Activated CD4-positive, CD25-positive, alpha-beta regulatory T cell (primary cell): Measurements from ENCODE around the gene AHCYL2.
"Not testable (repeated sequence)": the region's sequence is repeated elsewhere in the genome, so short reads cannot be mapped to it uniquely, and the experiment has no call there.

ENCODE experiments used
- DNase-seq, 4 experiments: peaks; one replicate each; lab custom pipeline; 2025; lab: John Stamatoyannopoulos, UW

The AHCYL2 gene

DNA sequence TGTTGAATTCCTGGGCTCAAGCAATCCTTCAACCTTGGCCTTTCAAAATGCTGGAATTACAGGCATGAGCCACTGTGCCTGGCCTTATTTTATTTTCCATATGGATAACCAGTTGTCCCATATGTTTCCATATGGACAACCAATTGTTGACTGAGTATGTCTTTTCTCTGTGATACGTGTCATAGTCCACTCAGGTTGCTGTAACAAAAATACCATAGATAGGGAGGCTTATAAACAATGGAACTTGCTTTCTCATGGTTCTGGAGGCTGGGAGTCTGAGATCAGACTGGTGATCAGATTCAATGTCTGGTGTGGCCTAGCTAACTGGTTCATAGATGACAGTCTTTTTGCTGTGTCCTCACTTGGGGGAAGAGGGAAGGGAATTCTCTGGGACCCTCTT is 19.4 kb downstream of the AHCYL2 start:
- DNase-seq = no peak

DNA sequence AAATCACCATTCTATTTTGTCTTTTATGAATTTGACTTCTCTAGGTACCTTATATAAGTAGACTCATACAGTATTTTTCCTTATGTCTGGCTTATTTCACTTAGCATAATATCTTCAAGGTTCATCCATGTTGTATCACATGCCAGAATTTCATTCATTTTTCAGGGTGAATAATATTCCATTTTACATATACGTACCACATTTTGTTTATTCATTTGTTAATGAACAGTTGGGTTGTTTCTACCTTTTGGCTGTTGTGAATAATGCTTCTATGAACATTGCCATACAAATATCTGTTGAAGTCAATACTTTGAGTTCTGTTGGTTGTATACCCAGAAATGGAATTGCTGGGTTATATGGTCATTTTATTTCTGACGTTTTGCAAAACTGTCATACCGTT is 20.7 kb downstream of the AHCYL2 start:
- no peak for DNase-seq

DNA sequence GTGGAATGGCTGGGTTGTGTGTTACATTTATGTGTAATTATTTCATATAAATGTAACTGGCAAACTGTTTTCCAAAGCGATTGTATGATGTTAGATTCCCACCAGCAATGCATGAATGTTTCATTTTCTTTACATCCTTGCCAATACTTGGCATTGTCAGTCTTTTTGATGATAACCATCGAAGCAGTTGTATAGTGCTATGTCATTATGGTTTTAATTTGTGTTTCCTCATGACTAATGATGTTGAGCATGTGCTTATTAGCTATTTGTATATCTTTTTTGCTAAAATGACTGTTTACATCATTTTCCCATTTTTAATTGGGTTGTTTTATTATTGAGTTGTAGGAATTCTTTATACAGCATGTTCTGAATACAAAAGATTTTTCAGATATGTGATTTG is 22.3 kb downstream of the AHCYL2 start:
- no peak for DNase-seq

DNA sequence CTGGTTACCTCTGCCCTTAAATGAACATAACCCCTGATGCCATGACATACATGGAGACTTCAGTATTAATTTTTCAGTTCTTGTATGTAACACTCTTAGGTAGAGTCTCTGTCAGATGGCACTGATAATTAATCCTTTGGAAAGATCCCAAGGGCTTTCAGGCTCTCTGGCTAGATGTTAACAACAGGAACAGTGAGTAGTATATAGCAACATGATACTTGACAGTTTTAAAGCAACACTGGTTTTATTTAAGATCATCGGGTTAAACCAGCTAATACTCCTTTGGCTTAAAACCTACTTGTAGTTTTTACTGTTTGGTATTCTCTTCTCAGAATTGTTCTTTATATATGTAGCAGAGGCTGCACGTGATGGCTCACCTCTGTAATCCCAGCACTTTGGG is 27.3 kb downstream of the AHCYL2 start:
- no peak for DNase-seq

DNA sequence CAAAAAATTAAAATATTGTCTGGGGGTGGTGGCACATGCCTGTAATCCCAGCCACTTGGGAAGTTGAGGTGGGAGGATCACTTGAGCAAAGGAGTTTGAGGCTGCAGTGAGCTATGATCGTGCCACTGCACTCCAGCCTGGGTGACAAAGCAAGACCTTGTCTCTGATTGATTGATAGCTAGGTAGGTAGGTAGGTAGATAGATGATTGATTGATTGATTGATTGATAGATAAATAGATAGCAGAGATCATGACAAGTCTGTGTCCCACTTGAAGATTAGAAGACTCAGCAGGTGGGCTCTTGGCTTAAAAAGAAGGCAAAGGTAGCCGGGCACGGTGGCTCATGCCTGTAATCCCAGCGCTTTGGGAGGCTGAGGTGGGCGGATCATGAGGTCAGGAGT is 27.8 kb downstream of the AHCYL2 start:
- not testable (repeated sequence) for DNase-seq

DNA sequence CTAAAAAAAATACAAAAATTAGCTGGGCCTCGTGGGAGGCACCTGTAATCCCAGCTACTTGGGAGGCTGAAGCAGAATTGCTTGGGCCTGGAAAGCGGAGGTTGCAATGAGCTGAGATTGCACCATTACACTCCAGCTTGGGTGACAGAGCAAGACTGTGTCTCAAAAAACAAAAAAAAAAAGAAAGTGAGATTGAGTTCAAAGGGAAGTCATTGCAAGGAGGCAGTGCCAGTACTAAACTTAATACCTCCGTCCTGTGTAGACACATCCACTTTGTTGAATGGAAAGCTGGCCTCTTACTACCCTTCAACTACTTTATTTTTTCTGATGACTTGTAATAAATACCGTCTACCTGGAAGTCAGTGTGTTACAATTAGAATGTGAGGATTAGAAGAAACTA is 31.0 kb downstream of the AHCYL2 start:
- DNase-seq = no peak

DNA sequence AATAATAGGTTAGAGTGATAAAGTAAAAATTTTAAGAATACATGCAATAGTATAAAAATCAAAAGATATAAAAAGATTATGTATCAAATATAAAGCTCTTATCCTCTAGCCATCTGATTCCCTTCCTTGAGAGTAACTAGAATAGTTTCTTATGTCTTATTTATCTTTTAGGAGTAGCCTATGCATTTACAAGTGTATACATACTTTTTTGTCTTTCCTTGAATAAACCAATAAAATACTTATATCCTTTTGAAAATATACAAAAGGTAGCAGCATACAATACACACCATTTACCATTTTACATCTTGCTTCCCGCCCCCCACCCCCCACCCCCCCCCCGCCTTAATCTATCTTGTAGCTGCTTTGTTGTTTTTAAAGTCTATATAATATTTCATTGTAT is 31.4 kb downstream of the AHCYL2 start:
- DNase-seq = no peak

DNA sequence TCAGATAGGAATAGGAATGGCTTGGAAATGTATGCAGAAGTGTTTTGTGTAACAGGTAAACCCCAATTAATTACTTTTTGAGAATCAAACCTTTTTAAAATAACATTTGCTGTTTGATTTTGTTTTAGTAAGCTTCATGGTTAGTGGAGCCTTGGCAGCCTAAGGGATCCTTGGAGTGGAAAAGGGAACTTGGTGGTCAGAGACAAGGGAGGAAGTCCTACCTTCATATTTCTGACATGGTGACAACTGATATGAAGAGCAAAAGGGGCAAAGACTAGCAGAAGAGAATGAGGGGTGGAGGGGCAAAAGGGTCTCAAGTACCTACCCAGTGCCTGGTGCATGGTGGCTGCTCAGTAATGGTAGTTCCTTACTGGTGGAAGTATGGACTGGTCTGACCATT is 32.3 kb downstream of the AHCYL2 start:
- no peak for DNase-seq

DNA sequence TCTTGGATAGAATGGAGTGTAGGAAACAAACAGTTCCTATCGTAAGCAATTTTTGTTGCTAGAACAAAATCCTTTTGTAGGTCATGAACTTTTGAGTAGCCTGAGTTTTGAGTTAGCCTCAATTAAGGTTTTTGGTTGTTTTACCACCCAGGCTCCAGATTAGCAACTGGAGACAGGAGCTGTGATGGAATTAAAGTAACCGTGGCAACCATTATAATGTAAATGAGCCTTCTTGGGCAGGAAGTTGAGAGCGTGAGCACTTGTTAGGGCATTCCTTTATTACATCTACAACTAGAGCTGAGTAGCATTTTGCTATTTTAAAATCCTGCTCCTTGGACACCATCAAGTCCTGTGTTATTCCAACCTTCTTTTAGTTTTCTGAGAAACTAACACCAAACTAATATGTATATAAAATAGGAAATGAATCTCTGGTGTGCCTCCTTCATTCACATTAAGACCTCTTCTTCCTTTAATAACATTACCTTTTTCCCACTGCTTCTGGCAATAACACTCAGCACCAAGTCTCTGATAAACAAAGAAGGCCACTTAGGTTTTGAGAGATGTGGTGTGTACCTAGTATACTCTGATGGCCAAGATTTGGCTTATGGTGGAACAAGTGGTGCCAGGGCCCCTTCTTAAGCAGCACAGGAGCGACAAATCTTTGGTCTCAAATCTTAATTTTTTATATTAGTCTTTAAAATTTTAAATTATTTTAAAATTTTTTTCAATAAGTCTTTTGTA is 34.0 kb downstream of the AHCYL2 start:
- no peak for DNase-seq

DNA sequence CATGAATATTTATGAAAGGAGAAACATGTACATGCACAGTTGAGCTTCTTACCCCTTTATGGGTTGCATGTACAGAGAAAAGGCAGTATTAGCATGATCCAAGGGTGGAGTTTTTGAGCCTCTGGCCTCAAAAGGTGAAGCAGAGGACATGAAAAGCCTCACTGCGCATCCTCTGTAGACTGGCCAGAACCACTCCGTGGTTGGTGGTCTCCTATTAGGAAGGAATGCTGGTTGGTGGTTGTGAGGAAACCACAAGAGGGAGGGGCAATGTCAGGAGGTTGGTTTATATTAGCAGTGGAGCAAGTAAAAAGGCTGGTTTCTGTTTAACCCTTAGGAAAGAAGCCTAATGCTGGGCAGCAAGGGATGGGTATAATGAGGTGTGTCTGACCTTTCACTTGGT is 37.5 kb downstream of the AHCYL2 start:
- no peak for DNase-seq

DNA sequence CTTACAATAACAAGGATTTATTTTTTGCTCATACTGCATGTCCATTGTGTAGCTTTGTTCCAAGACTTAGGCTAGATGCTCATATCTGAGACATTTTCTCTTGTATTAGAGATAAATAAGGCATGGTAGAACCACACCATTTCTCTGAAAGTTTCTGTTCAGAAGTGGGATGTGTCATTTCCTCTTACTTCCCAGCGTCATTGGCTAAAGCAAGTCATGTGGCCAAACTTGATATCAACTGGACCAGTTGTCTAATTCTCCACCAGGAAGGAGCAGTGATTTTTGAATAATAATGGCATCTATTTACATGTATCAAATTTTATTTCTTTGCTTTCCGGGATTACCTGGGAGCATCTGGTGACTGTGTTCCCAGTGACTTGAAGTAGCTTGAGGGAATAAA is 38.3 kb downstream of the AHCYL2 start:
- DNase-seq = no peak

DNA sequence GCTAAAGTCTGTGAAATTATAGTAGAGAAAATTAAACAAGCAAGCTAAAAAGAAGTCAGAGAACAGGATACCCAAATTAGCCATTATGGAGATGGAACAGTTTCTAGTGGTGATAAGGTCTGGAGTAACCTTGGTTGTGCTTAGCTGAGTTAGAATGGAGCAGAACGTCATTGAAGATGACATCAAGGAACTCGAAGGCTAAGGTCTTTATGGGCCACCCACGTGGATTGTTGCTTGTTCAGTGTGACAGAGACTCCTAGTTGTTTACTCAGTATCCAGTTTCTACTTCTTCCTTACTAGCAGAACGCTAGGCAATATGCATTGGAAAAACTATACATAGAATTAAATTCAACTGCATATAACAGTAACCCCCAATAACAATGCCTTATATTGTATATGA is 39.7 kb downstream of the AHCYL2 start:
- DNase-seq = no peak

DNA sequence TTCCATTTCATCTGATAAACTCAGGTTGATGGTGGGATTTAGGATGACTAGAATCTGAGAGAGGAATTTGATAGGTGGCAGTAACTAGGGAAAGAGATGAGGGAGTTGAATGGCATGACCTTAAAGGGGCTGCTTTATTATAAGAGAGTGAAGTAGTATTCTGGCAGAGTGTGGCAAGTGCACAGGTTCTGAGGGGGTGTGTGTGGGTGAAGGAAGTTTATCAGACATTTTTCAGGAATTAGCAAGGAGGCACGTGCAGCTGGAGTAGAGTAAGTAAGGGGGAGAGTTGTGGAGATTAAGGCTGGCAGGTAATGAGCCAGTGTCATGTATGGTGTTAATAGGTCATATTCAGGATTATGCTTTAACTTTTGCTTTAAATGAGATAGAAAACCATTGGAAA is 40.5 kb downstream of the AHCYL2 start:
- no peak for DNase-seq

DNA sequence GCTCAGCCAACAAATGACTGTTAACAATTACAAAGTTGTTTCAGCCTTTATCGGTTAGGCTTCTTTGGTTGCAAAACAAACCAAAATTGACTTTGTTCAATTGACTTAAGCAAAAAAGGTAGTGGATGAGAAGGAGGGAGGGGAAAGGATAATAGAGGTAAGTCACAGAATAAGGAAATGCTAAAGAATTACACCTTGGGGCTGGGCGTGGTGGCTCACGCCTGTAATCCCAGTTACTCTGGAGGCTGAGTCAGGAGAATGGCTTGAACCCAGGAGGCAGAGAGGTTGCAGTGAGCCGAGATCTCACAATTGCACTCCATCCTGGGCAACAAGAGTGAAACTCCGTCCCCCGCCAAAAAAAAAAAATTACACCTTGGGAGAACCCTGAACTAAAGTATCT is 41.4 kb downstream of the AHCYL2 start:
- no peak for DNase-seq

DNA sequence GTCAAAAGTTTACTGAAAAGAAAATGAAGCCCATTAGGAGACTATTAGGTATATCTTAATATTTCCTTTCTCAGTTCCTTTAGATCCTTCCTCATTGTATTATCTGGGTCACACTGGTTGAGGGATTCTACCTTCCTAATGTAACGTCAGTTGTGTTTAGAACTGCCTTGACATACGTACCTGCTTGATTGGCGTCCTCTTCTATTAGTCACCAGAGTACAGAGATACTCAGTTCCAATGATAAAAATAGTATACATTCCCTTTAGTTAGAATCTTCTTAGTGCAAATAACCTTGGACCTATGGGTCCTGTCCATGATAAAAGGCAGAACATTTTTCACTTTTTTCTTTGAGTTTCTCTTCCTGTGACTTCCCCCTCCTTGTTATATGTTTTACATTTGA is 45.2 kb downstream of the AHCYL2 start:
- DNase-seq = no peak

DNA sequence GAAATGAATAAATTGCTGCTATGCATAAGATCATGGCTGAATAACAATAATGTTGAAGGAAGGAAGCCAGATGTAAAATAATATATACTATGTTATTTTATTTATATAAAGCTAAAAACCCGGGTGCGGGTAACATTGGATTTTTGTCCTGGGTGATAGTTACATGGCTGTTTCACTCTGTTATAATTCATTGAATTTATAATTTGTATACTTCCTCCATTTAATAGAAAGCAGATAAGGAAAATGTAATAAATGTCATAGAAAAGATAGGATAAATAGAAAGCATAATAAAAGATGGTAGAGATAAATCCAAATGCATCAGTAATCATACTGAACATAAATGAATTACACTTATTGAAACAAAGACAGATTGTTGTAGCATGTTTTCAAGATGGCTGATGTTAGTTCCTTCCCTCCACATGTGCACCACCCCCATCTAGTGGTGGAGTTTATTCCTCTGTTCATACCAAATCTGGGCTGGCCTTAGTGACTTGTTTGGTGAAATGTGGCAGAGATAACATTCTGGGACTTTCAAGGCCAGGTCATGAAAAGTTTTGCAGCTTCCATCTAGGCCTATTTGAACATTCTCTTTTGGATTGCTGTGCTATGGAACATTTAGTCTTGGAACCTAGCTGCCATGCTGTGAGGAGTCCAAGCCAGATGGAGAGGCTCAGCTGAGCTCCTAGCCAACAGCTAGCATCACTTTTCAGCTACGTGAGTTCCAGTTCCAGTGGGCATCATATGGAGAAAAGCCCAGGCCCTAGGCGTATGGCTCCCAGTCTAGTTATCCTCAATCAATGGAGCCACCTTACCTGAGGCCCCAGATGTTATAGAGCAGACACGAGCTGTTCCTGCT is 46.9 kb downstream of the AHCYL2 start:
- peak; percentile 8 to 40 (median 19) for DNase-seq

DNA sequence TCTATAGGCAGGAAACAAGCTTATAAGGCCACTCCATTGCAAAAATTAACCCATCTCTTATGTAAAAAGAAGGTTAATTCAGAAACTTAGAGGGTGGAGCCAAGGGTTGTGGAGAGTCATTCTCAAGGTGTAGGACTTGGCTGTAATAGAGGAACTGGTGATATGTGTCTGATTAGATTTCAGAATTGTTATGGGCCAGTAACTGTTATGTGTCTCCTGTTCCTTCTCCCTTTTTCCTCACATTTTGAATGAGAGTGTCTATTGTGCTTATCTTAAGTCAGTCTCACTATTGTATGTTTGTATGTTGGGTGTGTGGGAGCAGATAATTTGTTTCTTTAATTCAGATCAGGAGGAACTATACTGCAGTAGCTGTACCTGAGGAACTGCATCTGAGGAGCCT is 49.1 kb downstream of the AHCYL2 start:
- DNase-seq = no peak

DNA sequence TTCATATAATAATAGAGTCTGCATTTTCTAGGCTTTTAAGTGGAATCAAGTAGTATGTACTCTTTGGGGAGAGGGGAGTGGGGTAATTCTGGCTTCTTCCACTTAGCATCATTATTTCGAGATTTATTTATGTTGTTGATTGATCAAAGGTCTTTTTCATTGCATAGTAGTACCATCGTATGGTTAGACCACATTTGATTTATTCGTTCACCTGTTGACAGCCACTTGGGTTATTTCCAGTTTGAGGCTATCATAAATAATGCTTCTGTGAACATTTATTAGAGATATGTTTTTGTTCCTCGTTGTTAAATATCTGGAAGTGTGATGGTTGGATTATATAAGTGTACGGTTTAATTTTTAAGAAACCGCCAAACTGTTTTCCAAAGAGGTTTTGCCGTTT is 52.8 kb downstream of the AHCYL2 start:
- DNase-seq = no peak

DNA sequence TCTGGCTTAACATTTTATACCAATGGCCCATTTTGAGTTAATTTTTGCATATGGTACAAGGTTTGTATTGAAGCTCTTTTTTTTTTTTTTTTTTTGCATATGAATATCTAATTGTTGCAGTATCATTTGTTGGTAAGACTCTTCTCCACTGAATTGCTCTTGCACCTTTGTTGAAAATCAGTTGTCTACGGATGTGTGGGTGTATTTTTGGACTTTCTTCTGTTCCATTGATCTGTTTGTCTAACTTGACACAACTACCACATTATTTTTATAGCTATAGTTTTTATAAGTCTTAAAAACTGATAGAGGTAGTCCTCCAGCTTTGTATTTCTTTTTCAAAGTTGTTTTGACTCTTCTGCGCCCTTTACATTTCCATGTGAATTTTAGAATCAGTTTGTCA is 53.9 kb downstream of the AHCYL2 start:
- DNase-seq = no peak

DNA sequence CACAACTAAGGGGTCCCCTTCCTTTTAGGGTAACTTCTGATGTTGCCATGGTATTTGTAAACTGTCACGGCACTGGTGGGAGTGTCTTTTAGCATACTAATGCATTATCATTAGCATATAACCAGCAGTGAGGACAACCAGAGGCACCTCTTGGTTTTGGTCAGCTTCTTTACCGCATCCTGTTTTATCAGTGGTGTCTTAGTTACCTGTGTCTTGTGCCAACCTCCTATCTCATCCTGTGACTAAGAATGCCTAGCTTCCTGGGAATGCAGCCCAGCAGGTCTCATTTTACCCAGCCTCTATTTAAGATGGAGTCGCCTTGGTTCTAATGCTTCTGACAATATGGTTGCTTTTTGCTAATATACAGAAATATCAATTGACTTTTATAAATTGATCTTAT is 54.9 kb downstream of the AHCYL2 start:
- DNase-seq = no peak

DNA sequence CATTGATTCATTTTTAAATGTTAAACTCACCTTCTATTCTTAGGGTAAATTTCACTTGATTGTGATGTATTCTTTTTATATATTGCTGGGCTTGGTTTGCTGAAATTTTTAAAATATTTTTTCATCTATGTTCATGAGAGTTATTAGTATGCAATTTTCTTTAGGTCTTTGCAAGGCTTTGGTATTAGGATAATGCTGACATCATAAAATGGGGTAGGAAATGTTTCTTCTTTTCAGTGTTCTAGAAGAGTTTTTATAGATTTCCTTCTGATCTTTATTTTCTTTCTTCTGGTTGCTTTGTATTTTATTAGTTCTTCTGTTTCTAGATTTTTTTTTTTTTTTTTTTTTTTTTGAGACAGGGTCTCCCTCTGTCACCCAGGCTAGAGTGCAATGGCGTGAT is 56.3 kb downstream of the AHCYL2 start:
- no peak for DNase-seq

DNA sequence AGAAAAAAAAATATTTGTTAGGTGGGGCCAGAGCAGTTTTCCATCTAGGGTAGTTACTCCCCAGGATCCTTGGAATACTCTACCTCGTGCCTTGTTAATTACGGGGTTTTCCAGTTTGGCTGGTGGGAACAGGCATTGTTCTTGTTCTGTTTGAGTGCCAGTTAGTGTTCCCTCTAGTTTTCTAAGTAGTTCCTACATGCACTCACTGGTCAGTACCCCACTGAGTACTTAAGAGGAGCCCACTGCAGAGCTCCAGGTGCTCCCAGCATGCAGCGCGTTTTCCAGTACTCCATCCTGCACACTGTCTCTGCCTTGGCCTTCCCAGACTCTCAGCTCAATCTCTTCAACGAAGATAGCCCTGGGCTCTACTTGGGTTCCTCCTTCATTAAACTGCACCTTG is 58.0 kb downstream of the AHCYL2 start:
- no peak for DNase-seq

DNA sequence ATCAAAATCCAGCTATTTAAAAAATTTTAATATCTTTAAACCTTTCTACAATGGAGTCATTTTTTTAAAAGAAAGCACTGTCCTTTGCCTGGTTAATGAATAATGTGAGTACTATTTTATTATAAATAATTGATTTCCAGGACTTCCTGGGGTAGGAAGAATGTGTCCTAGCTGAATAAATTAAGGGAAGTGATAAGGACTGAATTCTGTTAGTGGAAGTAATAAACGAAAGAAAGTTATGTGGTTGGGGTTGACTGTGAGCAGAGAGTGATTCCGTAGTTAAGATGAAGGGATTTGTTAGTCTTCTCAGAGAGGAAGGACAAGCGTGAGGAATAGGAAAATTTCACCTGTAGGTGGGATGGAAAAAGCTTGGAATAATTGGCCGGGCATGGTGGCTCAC is 59.1 kb downstream of the AHCYL2 start:
- DNase-seq = no peak

DNA sequence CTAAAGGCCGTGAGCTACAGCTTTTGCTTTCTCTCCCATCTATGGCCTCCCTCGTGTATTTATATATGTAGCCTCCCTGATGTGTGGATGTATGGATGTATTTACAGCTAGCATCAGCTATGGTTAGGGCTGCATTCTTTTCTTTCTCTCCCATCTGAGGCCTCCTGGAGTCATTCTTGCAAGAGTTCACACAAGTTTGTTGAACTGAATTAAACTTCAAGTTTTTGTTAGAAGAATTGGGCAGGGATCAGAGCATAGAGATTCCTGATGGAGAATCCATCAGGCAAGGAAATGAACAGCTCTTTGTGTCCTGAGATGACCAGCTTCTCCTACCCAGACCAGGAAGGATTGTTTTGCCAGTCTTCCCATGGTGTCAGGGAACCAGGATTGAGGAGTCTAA is 60.3 kb downstream of the AHCYL2 start:
- DNase-seq = no peak
